Measurements from ENCODE around the gene XAF1.

Gene XAF1

GRCh38 chr17:6780886-6781285 lies 25.0 kb downstream of the XAF1 start:
- H3K9me3 ChIP-seq (ENCODE audit: insufficient read depth, low read depth, low read length) = no peaks in the 10 kb centered on the region
- no peak overlapping the region for H3K9ac ChIP-seq (ENCODE audit: low read depth, low read length, poor library complexity, severe bottlenecking)
- no peaks in the 10 kb centered on the region for H3F3A ChIP-seq (ENCODE audit: low read depth)
- H2AFZ ChIP-seq (ENCODE audit: low read length) = no peak overlapping the region
- no peaks in the 10 kb centered on the region for H3K36me3 ChIP-seq (ENCODE audit: insufficient read depth, low read length)
- H3K4me3 ChIP-seq (ENCODE audit: low read length, poor library complexity, severe bottlenecking) = no peak overlapping the region
- no peaks in the 10 kb centered on the region for H3K27me3 ChIP-seq (ENCODE audit: insufficient read depth, low read length, poor library complexity, severe bottlenecking)
- H3K4me2 ChIP-seq (ENCODE audit: low read depth, low read length, poor library complexity, severe bottlenecking) = no peak overlapping the region
- H4K20me1 ChIP-seq (ENCODE audit: insufficient read depth, low read length, poor library complexity, severe bottlenecking) = no peaks in the 10 kb centered on the region
- H3K4me1 ChIP-seq (ENCODE audit: insufficient read depth, low read length, poor library complexity, severe bottlenecking) = no peaks in the 10 kb centered on the region
- no peak for TF ChIP-seq CTCF (conservative IDR thresholded peaks at IDR 0.05; ENCODE audit: low read length)
- no peak for TF ChIP-seq EZH2phosphoT487 (IDR thresholded peaks at IDR 0.05; ENCODE audit: borderline replicate concordance)
- H3K9me2 ChIP-seq (replicated peaks; ENCODE audit: low read depth, low read length) = no peaks in the 10 kb centered on the region
- H3K79me2 ChIP-seq (ENCODE audit: insufficient read depth, low read length) = no peaks in the 10 kb centered on the region

- Histone ChIP-seq H3K9me2 (replicated peaks; ENCODE audit: low read depth, low read length) (no peaks in the 10 kb centered on the region), H3F3A (ENCODE audit: low read depth) (no peaks in the 10 kb centered on the region), H2AFZ (ENCODE audit: low read length) (no peak overlapping the region), H3K36me3 (ENCODE audit: insufficient read depth, low read length) (no peaks in the 10 kb centered on the region), H3K9ac (ENCODE audit: low read depth, low read length, poor library complexity, severe bottlenecking) (no peak overlapping the region), H4K20me1 (ENCODE audit: insufficient read depth, low read length, poor library complexity, severe bottlenecking) (no peaks in the 10 kb centered on the region), H3K9me3 (ENCODE audit: insufficient read depth, low read depth, low read length) (no peaks in the 10 kb centered on the region), H3K4me3 (ENCODE audit: low read length, poor library complexity, severe bottlenecking) (no peak overlapping the region), H3K79me2 (ENCODE audit: insufficient read depth, low read length) (no peaks in the 10 kb centered on the region), H3K27me3 (ENCODE audit: insufficient read depth, low read length, poor library complexity, severe bottlenecking) (no peaks in the 10 kb centered on the region), H3K4me1 (ENCODE audit: insufficient read depth, low read length, poor library complexity, severe bottlenecking) (no peaks in the 10 kb centered on the region), H3K4me2 (ENCODE audit: low read depth, low read length, poor library complexity, severe bottlenecking) (no peak overlapping the region)
- TF ChIP-seq EZH2phosphoT487 (IDR thresholded peaks at IDR 0.05; ENCODE audit: borderline replicate concordance) (no peak), CTCF (conservative IDR thresholded peaks at IDR 0.05; ENCODE audit: low read length) (no peak)
Measured at GRCh38 chr17:6782244-6782643, 26.4 kb downstream of the XAF1 start.

- TF ChIP-seq EZH2phosphoT487 (IDR thresholded peaks at IDR 0.05; ENCODE audit: borderline replicate concordance) (no peak), CTCF (conservative IDR thresholded peaks at IDR 0.05; ENCODE audit: low read length) (no peak)
- Histone ChIP-seq H2AFZ (ENCODE audit: low read length) (no peak overlapping the region), H3K4me1 (ENCODE audit: insufficient read depth, low read length, poor library complexity, severe bottlenecking) (no peaks in the 10 kb centered on the region), H3K79me2 (ENCODE audit: insufficient read depth, low read length) (no peaks in the 10 kb centered on the region), H3K36me3 (ENCODE audit: insufficient read depth, low read length) (no peaks in the 10 kb centered on the region), H3K9me2 (replicated peaks; ENCODE audit: low read depth, low read length) (no peaks in the 10 kb centered on the region), H3K27me3 (ENCODE audit: insufficient read depth, low read length, poor library complexity, severe bottlenecking) (no peaks in the 10 kb centered on the region), H3F3A (ENCODE audit: low read depth) (no peaks in the 10 kb centered on the region), H3K4me3 (ENCODE audit: low read length, poor library complexity, severe bottlenecking) (no peak overlapping the region), H4K20me1 (ENCODE audit: insufficient read depth, low read length, poor library complexity, severe bottlenecking) (no peaks in the 10 kb centered on the region), H3K9ac (ENCODE audit: low read depth, low read length, poor library complexity, severe bottlenecking) (no peak overlapping the region), H3K4me2 (ENCODE audit: low read depth, low read length, poor library complexity, severe bottlenecking) (no peak overlapping the region), H3K9me3 (ENCODE audit: insufficient read depth, low read depth, low read length) (no peaks in the 10 kb centered on the region)
Measured at GRCh38 chr17:6786618-6787017, 30.8 kb downstream of the XAF1 start.

Measured in Loucy (cell line).